ENCODE data around the gene GLT6D1.

The GLT6D1 gene

DNA sequence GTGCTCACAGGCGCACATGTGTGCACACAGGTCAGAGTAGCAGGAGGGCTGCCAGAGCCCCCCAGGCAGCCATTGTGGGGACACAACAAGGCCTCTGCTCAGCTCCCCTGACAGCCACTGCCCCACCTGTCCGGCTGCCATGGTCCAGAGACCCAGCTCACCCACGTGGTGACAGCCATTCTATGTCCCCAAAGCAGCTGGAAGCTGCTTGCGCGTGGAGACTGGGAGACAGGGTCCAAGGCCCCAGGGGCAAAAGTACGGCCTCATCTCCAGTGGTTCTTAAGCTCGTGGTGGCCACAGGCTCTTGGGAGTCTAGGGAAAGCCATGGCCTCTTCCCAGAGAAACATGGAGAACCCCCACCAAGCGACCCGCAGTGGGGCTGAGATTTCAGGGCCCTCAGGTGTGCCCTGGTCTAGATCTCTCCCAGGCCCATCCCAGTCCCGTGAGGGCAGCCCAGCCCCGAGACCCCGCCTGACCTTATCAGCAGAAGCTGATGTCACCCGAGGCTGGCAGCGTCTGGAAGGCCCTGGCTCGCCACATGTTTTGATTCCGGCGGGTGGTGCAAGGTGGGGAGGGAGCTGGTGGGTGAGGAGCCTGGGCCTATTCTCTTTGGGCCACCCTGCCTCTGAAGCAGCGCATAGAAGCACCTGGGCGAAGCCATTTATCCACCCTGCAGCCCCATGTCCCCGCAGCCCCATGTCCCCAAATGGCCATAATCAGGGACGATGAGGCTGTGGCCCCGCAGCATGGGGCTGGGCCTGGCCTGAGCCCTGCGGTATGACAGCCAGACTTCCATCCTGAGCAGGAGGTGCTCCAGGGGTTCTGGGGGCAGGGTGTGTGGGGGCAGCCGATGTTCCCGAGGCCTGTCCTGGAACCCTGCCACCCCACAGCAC lies 31.7 kb downstream of the GLT6D1 start:
- no peak for DNase-seq

DNA sequence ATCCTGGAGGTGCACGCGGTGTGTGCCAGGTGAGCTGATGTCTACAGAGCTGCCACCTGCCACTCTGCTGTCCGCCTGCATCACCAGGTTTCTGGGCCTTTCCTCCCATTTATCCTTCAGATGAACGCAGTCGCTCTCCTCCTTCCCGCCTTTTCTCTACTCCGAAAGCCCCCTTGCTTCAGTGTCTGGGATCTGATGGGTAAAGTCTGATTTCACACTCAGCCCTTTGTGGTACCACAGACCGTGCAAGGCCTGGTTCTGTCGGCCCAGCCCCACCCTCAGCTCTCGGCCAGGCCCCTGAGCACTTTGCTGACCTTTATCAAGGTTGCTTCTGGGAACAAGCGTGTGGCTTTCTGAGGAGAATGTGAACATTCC lies 32.5 kb downstream of the GLT6D1 start:
- DNase-seq: no peak

DNA sequence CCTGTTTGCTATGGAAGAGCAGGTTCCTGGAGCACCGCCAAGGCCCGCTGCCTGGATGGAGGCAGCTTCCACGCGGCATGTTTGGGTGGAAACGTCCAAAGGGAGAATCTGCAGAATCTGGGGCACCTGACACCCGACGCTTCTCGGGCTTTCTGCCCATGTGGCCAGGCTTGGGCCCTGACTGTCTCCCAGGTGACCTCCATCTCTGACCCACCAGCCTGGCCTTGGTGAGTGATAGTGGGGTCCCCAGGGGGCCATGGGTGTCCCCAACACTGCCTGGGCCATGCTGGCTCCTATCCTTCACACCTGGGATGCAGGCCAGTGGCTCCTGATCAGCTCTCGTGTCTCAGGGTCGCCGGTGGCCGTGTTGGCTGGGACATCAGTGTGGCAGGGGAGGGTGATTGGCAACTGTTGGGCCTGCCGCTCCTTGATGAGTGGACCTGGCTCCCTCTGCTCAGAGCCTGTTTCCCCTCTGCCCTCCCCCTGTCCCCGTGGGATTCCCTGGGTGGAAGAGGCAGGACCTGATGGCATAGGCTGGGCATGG lies 34.0 kb downstream of the GLT6D1 start:
- DNase-seq: no peak

DNA sequence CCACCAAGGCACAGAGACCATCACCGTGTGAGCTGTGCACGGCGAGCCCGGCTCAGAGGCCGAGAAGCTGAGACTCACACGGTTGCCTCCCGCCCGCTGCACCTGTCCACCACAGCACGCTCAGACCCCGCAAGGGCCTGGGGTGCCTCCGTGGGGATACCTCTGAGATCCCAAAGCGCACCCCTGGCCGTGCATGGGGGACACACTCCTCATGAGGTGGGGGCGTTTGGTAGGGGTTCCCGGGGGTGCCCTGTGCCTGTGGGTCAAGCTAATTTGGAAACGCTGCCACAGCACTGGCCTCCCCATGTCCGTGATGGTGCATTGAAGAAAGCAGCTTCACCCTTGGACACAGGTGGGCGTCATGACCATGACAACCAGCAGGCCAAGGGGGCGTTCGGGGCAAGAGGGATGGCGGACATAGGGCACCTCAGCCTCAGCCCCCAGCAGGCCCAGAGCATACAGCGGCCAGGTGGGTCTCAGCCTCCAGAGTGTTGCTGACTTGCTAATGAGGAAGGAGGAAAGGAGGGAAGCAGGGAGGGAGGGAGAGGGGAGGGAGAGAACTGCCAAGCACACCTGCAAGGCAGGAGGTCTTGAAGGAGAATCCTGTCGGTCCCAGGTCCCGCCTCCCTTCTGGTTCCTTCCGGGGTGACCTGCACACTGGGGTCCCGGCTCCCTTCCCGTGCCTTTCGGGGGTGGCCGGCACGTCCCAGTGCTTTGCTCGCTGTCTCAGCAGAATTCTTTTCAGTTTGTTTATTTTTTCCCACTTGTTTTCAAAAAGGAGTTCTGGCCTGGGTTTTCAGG lies 34.7 kb downstream of the GLT6D1 start:
- DNase-seq: no peak

DNA sequence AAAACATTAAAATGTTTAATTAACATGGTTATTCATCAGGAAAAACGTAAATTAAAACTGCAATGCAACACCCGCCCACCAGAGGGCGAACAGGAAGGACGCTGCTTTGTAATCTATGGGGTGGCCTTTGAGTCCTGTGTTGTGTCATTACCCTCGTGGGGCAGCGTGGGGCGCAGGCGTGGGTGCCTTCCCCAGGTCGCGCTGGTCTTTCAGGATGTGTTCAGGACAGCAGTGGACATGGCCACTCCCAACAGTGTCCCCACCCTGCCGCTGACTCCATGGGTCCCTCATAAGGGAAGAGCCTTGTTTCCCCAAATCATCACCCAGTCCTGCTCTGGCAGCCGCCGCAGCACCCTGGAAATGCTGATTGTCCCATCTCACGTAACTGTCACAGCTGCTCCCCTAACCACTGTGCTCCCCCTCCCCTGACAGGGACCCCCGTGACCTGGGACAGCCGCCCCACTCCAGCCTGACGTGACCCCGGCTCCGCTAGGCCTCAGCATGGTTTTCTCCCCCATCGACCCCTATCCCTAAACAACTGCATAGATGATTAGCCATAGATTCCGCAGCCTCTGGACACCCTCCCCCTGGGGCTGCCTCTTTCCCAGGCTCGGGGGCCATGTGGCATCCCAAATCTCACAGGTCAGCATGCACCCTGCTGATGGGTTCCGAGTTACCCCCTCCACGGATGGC lies 36.4 kb downstream of the GLT6D1 start:
- DNase-seq: peak; percentile 29

DNA sequence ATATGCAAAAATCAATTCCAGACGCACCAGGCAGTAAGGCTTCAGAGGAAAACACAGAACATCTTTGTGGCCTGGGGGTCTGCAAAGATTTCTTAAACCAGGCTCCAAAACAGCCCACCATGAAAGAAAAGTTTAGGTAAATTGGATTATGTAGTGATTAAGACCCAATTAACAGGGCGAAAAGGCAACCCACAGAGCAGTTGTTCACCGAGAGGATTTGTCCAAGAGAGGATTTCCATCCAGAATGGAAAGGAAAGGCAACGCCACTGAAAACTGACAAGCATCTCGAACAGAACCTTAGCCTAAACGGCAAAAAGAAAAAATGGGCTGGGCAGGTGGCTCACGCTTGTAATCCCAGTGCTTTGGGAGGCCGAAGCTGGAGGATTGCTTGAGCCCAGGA lies 37.4 kb downstream of the GLT6D1 start:
- DNase-seq: no peak

DNA sequence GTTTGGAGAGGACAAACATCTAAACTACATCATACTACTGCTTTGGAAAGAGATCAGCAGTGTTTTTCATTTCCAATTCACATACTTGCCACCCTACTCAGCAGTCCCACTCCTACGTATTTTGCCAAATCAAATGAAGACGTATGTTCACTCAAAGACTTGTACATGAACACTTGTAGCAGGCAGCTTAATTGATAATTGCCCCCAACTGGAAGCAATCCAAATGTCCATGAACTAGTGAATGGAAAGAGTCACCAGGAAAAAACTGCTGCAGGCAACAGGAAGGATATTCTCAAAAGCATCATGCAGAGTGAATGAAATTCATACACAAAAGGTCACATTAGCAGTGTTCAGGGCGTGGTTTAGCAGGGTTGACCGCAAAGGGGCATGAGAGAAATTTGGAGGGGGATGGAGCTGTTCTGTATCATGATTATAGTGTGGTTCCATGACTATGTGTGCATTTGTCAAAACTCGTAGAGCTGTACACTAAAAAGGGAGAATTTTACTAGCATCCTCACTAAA lies 39.0 kb downstream of the GLT6D1 start:
- no peak for DNase-seq

DNA sequence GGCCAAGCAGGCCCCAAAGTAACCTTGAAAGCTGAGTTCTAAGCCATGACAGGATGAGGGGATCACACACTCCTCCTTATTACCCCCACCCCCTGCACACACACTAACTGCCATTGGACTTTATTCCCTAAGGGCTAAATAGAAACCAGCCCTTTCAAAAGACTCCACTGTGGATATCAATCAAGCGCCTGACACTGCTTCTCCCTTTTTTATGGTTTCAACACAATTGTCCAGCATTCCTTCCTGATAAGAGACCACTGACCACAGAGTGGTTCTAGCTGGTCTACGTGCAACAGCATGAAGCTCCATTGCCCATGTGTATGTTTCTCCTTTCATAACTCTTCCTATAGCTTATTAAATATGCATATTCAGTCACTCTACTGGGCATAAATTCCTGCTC lies 43.1 kb downstream of the GLT6D1 start:
- DNase-seq: no peak

DNA sequence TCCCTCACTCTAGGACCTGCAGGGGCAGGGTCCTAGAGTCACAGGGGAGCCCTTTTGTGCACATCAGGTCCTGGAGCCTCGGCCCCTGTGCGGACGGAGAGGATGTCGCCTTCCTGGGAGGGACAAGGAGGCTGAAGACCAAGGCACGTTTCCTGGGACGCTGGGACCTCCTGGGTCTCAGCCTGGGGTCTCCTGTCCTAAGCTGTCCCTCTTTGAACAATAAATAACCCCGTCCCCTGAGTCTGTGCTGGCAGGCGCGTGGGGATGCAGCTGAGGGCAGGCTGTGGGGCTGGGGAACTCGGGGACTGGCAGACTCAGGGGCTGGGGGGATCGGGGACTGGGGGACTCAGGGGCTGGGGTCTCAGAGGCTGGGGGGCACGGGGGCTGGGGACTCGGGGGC lies 46.7 kb downstream of the GLT6D1 start:
- no peak for DNase-seq

DNA sequence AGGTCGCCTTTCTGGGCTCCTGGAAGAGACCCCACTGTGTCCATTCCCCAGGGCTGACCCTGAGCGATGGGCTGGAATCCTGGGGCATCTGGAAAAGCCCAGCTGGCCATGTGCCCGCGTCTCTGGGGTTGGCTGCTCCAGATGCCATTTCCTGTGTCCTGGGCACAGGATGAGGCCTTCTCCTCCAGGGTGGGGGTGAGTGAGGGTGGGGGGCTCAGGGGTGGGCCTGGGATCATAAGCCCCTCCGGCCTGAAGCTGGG lies 47.1 kb downstream of the GLT6D1 start:
- no peak for DNase-seq

DNA sequence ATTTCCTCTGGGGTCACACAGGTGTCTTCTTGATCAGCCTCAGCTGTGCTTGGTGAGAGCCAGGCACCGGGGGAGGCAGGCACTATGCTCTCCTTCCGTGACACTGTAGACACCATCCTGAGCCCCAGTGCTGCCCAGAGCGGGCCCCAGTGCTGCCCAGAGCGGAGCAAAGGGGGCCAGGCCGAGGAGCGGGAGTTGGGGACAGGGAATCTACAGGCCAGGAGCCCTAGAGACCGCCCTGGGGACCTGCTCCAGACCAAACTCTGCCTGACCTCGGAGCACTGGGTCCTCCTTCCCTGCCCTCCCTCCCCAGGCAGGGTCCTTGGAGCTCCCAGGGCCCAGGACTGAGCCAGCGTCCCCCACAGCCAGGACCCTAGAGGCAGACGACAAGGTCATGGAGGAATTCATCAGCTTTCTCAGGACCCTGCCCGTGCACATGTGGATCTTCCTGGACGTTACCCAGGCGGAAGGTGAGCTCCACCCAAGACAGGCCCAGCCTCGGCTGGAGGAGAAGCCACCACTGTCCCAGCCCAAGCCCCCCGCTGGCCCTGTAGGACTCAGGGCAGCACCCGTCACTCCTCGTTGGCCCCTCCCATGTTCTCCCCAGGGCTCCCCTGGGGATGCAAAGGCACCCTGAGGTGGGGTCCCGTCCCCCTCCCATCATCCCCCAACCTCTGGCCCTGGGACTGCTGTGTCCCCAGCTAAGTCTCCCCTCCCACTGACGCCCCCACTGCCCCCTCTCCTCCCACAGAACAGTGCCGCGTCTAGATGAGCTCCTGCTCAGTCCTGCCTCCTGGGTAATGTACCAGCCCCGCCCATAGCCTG lies 47.6 kb downstream of the GLT6D1 start:
- DNase-seq: no peak

DNA sequence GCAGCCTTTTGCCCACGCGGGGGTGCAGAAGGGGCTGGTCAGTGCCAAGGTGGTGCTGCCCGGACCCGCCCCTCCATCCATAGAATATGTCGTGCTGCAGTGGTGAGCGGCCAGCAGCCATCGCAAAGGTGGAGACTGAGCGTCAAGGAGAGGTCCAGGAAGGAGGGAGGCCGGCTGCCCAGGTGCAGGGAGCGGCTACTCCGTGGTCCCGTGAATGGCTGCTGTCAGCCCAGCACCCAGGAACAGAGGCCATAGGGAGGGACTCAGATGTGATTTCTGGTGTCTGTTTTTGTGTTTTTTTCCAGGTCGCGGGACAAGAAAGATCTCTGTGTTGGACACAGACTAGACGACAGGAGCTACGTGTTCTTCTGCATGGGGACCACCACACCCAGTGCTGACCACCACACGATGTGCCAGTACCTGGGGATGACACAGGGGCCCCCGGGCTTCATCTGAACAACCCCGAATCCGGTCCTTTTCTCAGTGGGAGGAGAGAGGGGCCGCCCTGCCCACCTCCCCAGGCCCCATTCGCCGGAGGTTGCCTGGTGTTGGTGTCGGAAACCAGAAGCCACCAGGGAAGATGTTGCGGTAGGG lies 48.8 kb downstream of the GLT6D1 start:
- DNase-seq: no peak

DNA sequence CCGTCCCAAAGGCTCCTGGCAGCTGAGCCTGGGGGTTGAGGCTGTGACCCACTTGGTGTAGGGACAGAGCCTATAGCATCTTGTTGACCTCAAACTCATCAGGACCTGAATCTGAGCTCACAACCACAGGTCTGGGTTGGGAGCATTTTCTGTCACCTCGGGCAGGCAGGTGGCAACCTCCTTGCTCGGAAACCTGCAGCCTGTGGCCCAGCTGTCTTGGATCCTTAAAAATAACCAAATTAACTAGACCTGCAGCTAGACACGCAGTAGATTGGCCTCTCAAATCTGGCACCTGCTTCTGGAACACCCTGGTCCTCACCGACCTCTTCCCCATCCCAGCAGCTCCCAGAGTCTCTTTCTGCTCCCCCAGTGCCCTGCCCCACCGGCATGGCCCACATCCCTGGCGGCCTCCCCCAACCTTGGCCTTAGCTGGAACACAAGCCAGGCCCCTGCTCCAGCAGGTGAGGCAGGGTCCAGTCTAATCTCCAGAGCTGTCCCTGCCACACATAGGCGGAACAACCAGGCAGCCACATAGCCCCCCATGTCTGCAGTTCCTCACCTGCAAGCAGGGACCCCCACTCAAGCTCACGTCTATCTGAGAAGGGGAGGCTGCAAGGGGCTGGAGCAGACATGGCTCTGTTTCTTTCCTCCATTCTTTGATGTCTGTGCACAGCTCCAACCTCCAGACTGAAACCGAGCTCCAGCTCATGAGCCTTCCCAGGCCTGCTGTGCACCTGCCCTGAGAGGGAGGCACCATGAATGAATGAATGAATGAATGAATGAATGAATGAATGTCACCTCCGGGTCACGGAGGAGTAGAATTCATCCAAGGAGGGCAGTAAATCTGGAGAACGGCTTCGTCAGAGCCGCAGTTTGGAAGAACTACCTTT lies 49.5 kb downstream of the GLT6D1 start:
- no peak for DNase-seq

DNA sequence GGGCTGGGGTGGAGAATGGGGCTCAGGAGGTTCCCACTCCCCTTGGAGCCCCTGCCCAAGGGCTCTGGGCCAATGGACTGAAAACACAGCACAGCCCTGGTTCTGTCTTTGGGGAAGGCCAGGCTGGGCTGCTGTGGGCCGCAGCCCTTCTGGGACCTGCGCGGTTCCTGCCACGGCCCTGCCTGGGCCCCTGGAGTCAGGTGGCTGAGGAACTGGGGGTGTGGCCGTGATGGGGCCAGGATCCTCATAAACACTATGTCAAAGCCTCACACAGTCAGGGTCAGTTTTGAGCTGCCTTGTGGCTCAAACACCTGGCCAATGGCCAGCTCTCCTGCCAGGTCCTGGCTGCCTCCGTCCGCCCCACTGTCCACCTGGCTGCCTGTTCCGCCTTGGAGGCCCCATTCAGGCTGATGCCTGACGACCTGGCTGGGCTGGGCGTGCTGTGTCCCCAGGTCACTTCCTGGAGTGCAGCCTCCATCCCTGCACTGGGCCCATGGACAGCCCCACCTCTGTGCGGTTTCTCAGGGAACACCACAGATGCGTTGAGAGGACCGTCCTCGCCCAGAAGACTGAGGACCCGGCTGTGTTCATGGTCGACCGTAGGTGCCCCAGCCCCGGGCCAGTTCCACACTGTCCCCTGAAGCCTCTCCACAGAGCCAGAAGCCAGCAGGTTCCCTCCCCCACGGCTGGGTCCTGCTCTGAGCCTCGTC lies 50.3 kb downstream of the GLT6D1 start:
- no peak for DNase-seq

DNA sequence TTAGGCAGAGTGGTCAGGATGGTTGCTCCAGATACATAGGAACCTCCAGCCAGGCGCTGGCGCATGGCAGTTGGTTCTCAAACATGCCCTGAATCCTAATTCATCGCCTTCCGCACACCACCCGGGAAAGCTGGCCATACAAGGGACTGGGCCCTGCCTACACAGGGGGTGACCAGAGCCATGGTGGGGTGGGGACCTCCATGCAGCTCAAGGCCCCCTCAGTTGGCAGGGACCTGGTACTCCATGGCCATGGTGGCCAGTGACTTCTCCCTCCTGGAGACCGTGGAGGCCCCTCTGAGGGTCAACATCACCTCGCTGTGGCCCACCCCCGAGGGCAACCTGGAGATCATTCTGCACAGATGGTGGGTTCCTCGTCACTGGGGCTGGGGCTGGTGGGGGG lies 51.0 kb downstream of the GLT6D1 start:
- no peak for DNase-seq

DNA sequence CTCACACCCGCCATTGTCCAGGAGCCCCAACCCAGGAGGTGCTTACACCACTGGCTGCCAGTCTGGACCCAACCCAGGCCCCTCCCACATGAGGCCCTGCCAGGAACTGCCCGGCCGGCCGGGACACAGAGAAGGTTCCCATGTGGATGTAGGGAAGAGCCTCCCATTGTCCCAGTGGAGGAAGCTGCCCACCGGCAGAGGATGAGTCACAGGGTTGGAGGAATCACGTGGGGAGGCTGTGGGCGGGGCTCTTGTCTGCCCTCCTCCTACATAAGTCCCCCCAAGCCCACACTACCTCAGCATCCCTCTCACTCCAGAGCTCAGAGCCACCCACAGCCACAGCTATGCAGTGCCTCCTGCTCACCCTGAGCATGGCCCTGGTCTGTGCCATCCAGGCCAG lies 51.7 kb downstream of the GLT6D1 start:
- no peak for DNase-seq

DNA sequence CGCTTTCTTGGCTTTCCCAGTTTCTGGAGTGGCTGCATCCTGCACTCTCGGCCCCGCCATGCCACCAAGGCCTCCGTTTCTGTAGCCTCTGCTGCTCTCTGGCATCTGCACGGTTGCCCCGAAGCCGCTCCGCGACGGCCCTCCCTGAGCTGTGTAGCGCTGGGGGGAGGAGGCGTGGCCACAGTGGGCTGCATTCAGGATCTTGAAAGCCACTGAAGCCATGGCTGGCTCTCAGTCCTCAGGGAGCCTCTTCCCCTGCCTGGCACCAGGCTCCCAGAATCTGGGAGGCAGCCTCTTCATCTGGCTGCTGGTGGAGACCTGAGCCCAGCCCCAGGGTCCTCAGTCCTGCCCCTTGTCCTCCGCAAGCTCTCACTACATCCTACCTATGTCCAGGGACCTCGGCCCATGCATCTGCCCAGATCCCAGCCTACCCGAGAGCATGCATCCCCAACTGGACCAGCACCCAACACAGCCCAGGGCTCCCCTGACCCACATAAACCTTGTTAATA lies 52.7 kb downstream of the GLT6D1 start:
- no peak for DNase-seq

DNA sequence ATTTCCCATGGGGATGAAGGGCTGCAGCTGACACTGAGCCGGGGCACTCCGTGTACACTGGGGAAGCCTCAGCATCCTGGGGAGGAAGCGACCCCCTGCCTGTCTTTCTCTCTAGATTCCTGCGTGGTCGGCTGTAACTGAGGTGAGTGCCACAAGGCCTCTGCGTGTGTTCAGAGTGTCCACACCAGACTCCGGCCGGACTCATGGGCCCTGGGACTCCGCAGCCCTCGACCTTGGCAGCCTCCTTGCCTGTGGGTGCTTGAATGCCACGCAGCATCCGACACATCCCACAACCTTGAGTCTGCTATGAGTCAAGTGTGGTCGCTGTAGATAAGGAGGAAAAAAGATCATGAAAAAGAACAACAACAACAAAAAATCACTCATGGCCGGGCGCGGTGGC lies 54.4 kb downstream of the GLT6D1 start:
- no peak for DNase-seq

DNA sequence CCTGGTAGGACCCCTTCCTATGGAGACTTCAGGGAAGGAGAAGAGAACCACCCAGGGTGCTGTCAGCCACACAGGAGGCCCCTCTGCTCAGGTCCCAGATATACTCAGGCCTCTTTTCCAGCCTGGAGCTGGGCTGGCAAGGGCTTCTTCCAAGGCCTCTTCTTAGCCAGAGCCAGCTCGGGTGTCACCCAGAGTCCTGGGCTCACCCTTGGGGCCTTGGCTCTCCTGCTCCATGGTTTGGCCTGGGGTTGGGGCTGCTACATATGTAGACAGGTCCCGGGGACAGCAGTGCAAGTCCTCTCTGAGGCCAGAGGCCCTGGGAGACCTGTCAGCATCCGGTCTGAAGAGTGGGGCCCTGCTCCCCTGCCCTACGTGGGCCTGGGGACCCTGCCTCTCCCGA lies 55.0 kb downstream of the GLT6D1 start:
- no peak for DNase-seq

DNA sequence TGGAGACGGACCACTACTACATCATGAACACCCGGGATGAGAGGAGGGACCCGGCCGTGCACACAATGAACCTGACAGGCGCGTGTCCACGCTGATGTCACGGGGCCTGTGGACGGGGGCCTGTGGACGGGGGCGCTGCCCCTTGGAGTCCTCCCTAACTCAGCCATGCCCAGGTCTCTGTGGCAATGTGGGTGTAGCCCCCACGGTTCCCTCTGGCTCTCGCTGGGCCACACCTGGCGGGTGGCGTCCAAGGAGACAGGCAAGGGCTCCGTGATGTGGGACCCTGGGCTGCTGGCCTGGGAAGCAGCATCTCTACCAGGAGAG lies 55.7 kb downstream of the GLT6D1 start:
- no peak for DNase-seq
